Measurements from ENCODE around the gene SLC7A11. TPM values are rescaled to one million over a fixed set of nuclear protein-coding genes. Genes with fewer than 3 reads are reported as not detected.

The SLC7A11 gene
- total RNA-seq, 1 experiment from 2014 or later = 40.6 TPM

DNA sequence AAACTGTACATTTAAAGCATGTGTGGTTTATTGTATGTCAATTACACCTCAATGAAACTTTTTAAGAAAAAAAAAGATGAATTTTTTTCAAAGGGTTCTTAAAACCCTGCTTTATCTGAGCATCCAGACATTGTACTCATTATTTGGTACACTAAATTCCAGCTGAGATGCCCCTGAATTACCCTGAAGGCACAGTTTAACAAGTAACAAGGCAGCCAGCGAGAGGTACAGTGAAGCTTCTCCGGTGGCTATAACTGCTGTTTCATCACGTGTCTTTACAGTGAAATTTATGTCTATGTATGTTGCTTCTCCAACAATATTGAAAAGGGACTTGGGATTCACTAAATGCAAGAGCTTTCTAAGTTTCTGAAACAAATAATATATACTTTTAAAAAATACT is 15.8 kb downstream of the SLC7A11 start:
- no peak overlapping the region for H3K4me3 ChIP-seq (ENCODE audit: low read depth, low read length, poor library complexity, severe bottlenecking)
- peaks cover 43% of the 10 kb centered on the region for H3K36me3 ChIP-seq (ENCODE audit: insufficient read depth, low read length, poor library complexity, severe bottlenecking)
- intact Hi-C loops (cut with micrococcal nuclease; ENCODE audit: unreplicated experiment) = no loop called here
- H3K9me3 ChIP-seq (ENCODE audit: low read depth, low read length, poor library complexity, severe bottlenecking) = no peaks in the 10 kb centered on the region
- no TSS peak for BruUV-seq (replicated peaks)
- TF ChIP-seq EZH2 (IDR thresholded peaks at IDR 0.05; ENCODE audit: borderline replicate concordance, low read depth, low read length, poor library complexity, severe bottlenecking) = no peak
- TF ChIP-seq, protein P1, sequence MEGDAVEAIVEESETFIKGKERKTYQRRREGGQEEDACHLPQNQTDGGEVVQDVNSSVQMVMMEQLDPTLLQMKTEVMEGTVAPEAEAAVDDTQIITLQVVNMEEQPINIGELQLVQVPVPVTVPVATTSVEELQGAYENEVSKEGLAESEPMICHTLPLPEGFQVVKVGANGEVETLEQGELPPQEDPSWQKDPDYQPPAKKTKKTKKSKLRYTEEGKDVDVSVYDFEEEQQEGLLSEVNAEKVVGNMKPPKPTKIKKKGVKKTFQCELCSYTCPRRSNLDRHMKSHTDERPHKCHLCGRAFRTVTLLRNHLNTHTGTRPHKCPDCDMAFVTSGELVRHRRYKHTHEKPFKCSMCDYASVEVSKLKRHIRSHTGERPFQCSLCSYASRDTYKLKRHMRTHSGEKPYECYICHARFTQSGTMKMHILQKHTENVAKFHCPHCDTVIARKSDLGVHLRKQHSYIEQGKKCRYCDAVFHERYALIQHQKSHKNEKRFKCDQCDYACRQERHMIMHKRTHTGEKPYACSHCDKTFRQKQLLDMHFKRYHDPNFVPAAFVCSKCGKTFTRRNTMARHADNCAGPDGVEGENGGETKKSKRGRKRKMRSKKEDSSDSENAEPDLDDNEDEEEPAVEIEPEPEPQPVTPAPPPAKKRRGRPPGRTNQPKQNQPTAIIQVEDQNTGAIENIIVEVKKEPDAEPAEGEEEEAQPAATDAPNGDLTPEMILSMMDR (conservative IDR thresholded peaks at IDR 0.05; ENCODE audit: low read depth, low read length) = no peak
- no peaks in the 10 kb centered on the region for H3K27me3 ChIP-seq (replicated peaks; ENCODE audit: insufficient read depth, low read depth, low read length, poor library complexity)
- H3K27ac ChIP-seq (ENCODE audit: low read depth, low read length, poor library complexity, severe bottlenecking) = peak overlapping the region; percentile 81
- no peak for DNase-seq (ENCODE audit: low spot score)
- POLR2A ChIA-PET (ENCODE audit: low non-redundant PET) = no interaction called here
- CTCF ChIA-PET = no interaction called here
- H3K4me1 ChIP-seq (ENCODE audit: insufficient read depth, low read length, poor library complexity, severe bottlenecking) = peaks cover 75% of the 10 kb centered on the region

DNA sequence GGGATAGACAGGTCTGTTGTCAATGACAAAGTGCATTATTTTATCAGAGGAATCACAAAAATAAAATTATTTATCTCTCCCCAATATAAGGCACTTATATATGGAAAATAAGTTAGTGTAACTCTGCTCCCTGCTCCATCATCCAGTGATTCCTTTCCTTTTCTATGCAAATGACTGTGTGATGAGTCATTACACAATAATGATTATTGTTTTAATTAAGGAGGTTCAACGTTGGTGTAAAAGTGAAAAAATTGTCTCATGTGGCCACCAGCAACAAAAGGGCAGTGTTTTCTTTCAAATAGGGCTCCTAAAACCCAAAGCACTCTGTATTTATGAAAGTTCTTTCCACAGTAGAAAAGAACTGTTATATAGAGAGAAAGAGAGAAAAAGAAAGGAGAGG is 16.7 kb downstream of the SLC7A11 start:
- H3K27ac ChIP-seq (ENCODE audit: low read depth, low read length, poor library complexity, severe bottlenecking) = peak overlapping the region; percentile 81
- intact Hi-C loops (cut with micrococcal nuclease; ENCODE audit: unreplicated experiment) = no loop called here
- no peaks in the 10 kb centered on the region for H3K9me3 ChIP-seq (ENCODE audit: low read depth, low read length, poor library complexity, severe bottlenecking)
- CTCF ChIA-PET = no interaction called here
- POLR2A ChIA-PET (ENCODE audit: low non-redundant PET) = no interaction called here
- H3K36me3 ChIP-seq (ENCODE audit: insufficient read depth, low read length, poor library complexity, severe bottlenecking) = peaks cover 45% of the 10 kb centered on the region
- H3K27me3 ChIP-seq (replicated peaks; ENCODE audit: insufficient read depth, low read depth, low read length, poor library complexity) = no peaks in the 10 kb centered on the region
- no peak for DNase-seq (ENCODE audit: low spot score)
- peaks cover 83% of the 10 kb centered on the region for H3K4me1 ChIP-seq (ENCODE audit: insufficient read depth, low read length, poor library complexity, severe bottlenecking)
- BruUV-seq (replicated peaks) = no TSS peak
- peak overlapping the region; percentile 7 for H3K4me3 ChIP-seq (ENCODE audit: low read depth, low read length, poor library complexity, severe bottlenecking)
- no peak for TF ChIP-seq EZH2 (IDR thresholded peaks at IDR 0.05; ENCODE audit: borderline replicate concordance, low read depth, low read length, poor library complexity, severe bottlenecking)
- TF ChIP-seq, protein P1 (conservative IDR thresholded peaks at IDR 0.05; ENCODE audit: low read depth, low read length) = no peak

DNA sequence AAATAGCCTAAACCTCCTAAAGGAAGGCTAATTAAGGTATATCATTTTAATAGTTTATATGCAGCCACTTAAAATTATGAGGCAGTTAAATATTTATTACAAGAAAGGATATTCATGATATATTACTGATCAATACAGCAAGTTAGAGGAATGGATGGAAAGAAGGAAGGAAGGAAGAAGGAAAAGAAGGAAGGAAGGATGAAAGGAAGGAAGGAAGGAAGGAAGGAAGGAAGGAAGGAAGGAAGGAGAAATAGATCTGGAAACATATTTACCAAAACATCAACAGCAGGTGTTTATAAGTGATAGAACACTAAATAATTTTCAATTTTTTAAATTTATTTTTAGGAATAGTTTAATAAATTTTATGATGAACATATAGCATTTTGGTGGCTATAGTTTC is 17.5 kb downstream of the SLC7A11 start:
- Histone ChIP-seq H3K36me3 (ENCODE audit: insufficient read depth, low read length, poor library complexity, severe bottlenecking) (peaks cover 44% of the 10 kb centered on the region), H3K9me3 (ENCODE audit: low read depth, low read length, poor library complexity, severe bottlenecking) (no peaks in the 10 kb centered on the region), H3K4me1 (ENCODE audit: insufficient read depth, low read length, poor library complexity, severe bottlenecking) (peaks cover 81% of the 10 kb centered on the region), H3K27me3 (replicated peaks; ENCODE audit: insufficient read depth, low read depth, low read length, poor library complexity) (no peaks in the 10 kb centered on the region), H3K27ac (ENCODE audit: low read depth, low read length, poor library complexity, severe bottlenecking) (peak overlapping the region; percentile 94), H3K4me3 (ENCODE audit: low read depth, low read length, poor library complexity, severe bottlenecking) (no peak overlapping the region)
- TF ChIP-seq, protein P1 (conservative IDR thresholded peaks at IDR 0.05; ENCODE audit: low read depth, low read length) = no peak
- no peak for TF ChIP-seq EZH2 (IDR thresholded peaks at IDR 0.05; ENCODE audit: borderline replicate concordance, low read depth, low read length, poor library complexity, severe bottlenecking)
- ChIA-PET POLR2A (ENCODE audit: low non-redundant PET) (no interaction called here), CTCF (no interaction called here)
- no peak for DNase-seq (ENCODE audit: low spot score)
- intact Hi-C loops (cut with micrococcal nuclease; ENCODE audit: unreplicated experiment) = no loop called here
- no TSS peak for BruUV-seq (replicated peaks)

Measured in A673 (cell line).